Endothelial cell of umbilical vein (primary cell): Measurements from ENCODE around the gene TMOD1.

Experiments
- CTCF ChIP-seq, 2 donors: IDR thresholded peaks; 1 replicate in 1 of 2; 2 replicates in 1 of 2; pipeline ENCODE4 v1.5.1; 2011; ENCODE audit warnings: low read length in 2 of 2, mild to moderate bottlenecking in 2 of 2, moderate library complexity in 2 of 2, control low read depth in 1 of 2, inconsistent platforms in 1 of 2, low read depth in 1 of 2; ENCODE audit not compliant: insufficient read depth in 1 of 2; ENCODE audit errors: extremely low read depth in 1 of 2
- EZH2 ChIP-seq: IDR thresholded peaks from 2 replicates; pipeline ENCODE4 v1.6.1; 2012; ENCODE audit warnings: borderline replicate concordance, low read depth, mild to moderate bottlenecking, moderate library complexity, low read length, inconsistent platforms; ENCODE audit not compliant: severe bottlenecking
- FOS ChIP-seq: IDR thresholded peaks from 2 replicates; pipeline ENCODE4 v1.6.1; 2011; ENCODE audit warnings: mild to moderate bottlenecking, low read length, moderate library complexity, borderline replicate concordance; ENCODE audit not compliant: insufficient read depth
- JUN ChIP-seq: IDR thresholded peaks from 2 replicates; pipeline ENCODE4 v1.6.1; 2011; ENCODE audit warnings: borderline replicate concordance, low read depth; ENCODE audit not compliant: insufficient read length, insufficient read depth
- MAX ChIP-seq: IDR thresholded peaks from 2 replicates; pipeline ENCODE4 v1.6.1; 2011; ENCODE audit not compliant: insufficient read depth, insufficient read length
- POLR2A ChIP-seq: IDR thresholded peaks from 2 replicates; pipeline ENCODE4 v1.6.1; 2012; ENCODE audit warnings: low read depth, mild to moderate bottlenecking, control low read depth, low read length

GRCh38 chr9:97548819-97549540 is 47.5 kb downstream of the TMOD1 start:
- TF ChIP-seq CTCF (IDR thresholded peaks at IDR 0.05; ENCODE audit: extremely low read depth in 1 of 2, insufficient read depth in 1 of 2, low read depth in 1 of 2, low read length in 2 of 2): no peak
- no peak for TF ChIP-seq POLR2A
- no peak for TF ChIP-seq MAX
- TF ChIP-seq JUN: no peak
- no peak for TF ChIP-seq FOS
- no peak for TF ChIP-seq EZH2
